H9 (cell line): ENCODE results near the gene MCAM. TPM values are rescaled to one million over a fixed set of nuclear protein-coding genes. Genes with fewer than 3 reads are reported as not detected.

Source experiments
- DNase-seq: peaks from one replicate; pipeline ENCODE4 v3.0.0-alpha.2; 2017
- H2AFZ ChIP-seq: one replicate; pipeline ENCODE4 v1.6.1; 2013; ENCODE audit warnings: mild to moderate bottlenecking, low read length, control low read depth, moderate library complexity
- H2AK5ac ChIP-seq: 2 replicates; pipeline ENCODE4 v1.6.1; 2013; ENCODE audit warnings: low read length, control low read depth, mixed read lengths; ENCODE audit not compliant: insufficient read length
- H2BK120ac ChIP-seq: one replicate; pipeline ENCODE4 v1.6.1; 2013; ENCODE audit warnings: low read depth, mild to moderate bottlenecking, low read length, control low read depth, inconsistent platforms; ENCODE audit not compliant: poor library complexity, severe bottlenecking
- H2BK12ac ChIP-seq: 2 replicates; pipeline ENCODE4 v1.6.1; 2013; ENCODE audit warnings: low read length, control low read depth, mixed read lengths, low read depth; ENCODE audit not compliant: insufficient read length
- H2BK15ac ChIP-seq: 2 replicates; pipeline ENCODE4 v1.6.1; 2013; ENCODE audit warnings: low read depth, low read length, control low read depth
- H2BK20ac ChIP-seq: one replicate; pipeline ENCODE4 v1.6.1; 2013; ENCODE audit warnings: low read depth, mild to moderate bottlenecking, low read length, control low read depth, inconsistent platforms; ENCODE audit not compliant: poor library complexity, severe bottlenecking
- H2BK5ac ChIP-seq: 2 replicates; pipeline ENCODE4 v1.6.1; 2013; ENCODE audit warnings: low read length, control low read depth, mixed read lengths; ENCODE audit not compliant: insufficient read length
- H3K14ac ChIP-seq: 2 replicates; pipeline ENCODE4 v1.6.1; 2013; ENCODE audit warnings: low read length, control low read depth; ENCODE audit not compliant: insufficient read depth
- H3K18ac ChIP-seq: 2 replicates; pipeline ENCODE4 v1.6.1; 2013; ENCODE audit warnings: low read depth, mild to moderate bottlenecking, mixed read lengths, low read length, control low read depth; ENCODE audit not compliant: insufficient read length
- H3K23ac ChIP-seq: 2 replicates; pipeline ENCODE4 v1.6.1; 2013; ENCODE audit warnings: low read length, control low read depth, mixed read lengths, low read depth; ENCODE audit not compliant: insufficient read length
- H3K23me2 ChIP-seq: 2 replicates; pipeline ENCODE4 v1.6.1; 2013; ENCODE audit warnings: low read depth, mild to moderate bottlenecking, mixed read lengths, low read length, control low read depth; ENCODE audit not compliant: insufficient read length, poor library complexity, severe bottlenecking
- H3K27ac ChIP-seq: 2 replicates; pipeline ENCODE4 v1.5.1; 2013; ENCODE audit warnings: low read length, control low read depth, mixed read lengths, low read depth; ENCODE audit not compliant: insufficient read length
- H3K27me3 ChIP-seq: 2 replicates; pipeline ENCODE4 v1.6.1; 2013; ENCODE audit warnings: low read length, control low read depth, inconsistent platforms; ENCODE audit not compliant: insufficient read depth
- H3K4ac ChIP-seq: 2 replicates; pipeline ENCODE4 v1.6.1; 2013; ENCODE audit warnings: low read depth, mild to moderate bottlenecking, control low read depth, inconsistent platforms, low read length, moderate library complexity
- H3K4me1 ChIP-seq: 2 replicates; pipeline ENCODE4 v1.6.1; 2013; ENCODE audit warnings: low read length, control low read depth, inconsistent platforms; ENCODE audit not compliant: insufficient read depth
- H3K4me2 ChIP-seq: 2 replicates; pipeline ENCODE4 v1.6.1; 2013; ENCODE audit warnings: low read length, control low read depth, mixed read lengths; ENCODE audit not compliant: insufficient read length, insufficient read depth
- H3K56ac ChIP-seq: 2 replicates; pipeline ENCODE4 v1.6.1; 2013; ENCODE audit warnings: low read depth, mild to moderate bottlenecking, mixed read lengths, low read length, control low read depth; ENCODE audit not compliant: insufficient read length
- H3K79me1 ChIP-seq: 2 replicates; pipeline ENCODE4 v1.6.1; 2013; ENCODE audit warnings: low read depth, mild to moderate bottlenecking, moderate library complexity, low read length, control low read depth, inconsistent platforms; ENCODE audit not compliant: insufficient read depth, poor library complexity, severe bottlenecking
- H3K79me2 ChIP-seq: 2 replicates; pipeline ENCODE4 v1.6.1; 2013; ENCODE audit warnings: low read length, control low read depth, inconsistent platforms; ENCODE audit not compliant: insufficient read depth
- H3K9ac ChIP-seq: 2 replicates; pipeline ENCODE4 v1.6.1; 2013; ENCODE audit warnings: low read length, control low read depth, mixed read lengths; ENCODE audit not compliant: insufficient read length; ENCODE audit errors: extremely low read depth
- H3K9me3 ChIP-seq: one replicate; pipeline ENCODE4 v1.6.1; 2013; ENCODE audit warnings: low read depth, low read length, inconsistent platforms; ENCODE audit not compliant: control insufficient read depth
- H3T11ph ChIP-seq: one replicate; pipeline ENCODE4 v1.6.1; 2013; ENCODE audit warnings: mild to moderate bottlenecking, low read length, control low read depth, inconsistent platforms
- H4K20me1 ChIP-seq: one replicate; pipeline ENCODE4 v1.6.1; 2013; ENCODE audit not compliant: control insufficient read depth, insufficient read length, insufficient read depth
- H4K5ac ChIP-seq: 2 replicates; pipeline ENCODE4 v1.6.1; 2013; ENCODE audit warnings: low read depth, mild to moderate bottlenecking, mixed read lengths, low read length, control low read depth; ENCODE audit not compliant: insufficient read length
- H4K8ac ChIP-seq: replicated peaks from 2 replicates; pipeline ENCODE4 v1.6.1; 2013; ENCODE audit warnings: low read length, control low read depth, mixed read lengths, low read depth; ENCODE audit not compliant: insufficient read length
- H4K91ac ChIP-seq: 2 replicates; pipeline ENCODE4 v1.6.1; 2013; ENCODE audit warnings: low read depth, mild to moderate bottlenecking, moderate library complexity, mixed read lengths, low read length, control low read depth; ENCODE audit not compliant: insufficient read length
- H3K27ac Mint-ChIP-seq, 3 experiments: 2 replicates in 2 of 3; 3 replicates in 1 of 3; pipeline ENCODE4 v1.8.0; 2020 to 2021; ENCODE audit warnings: mixed read lengths in 3 of 3, mild to moderate bottlenecking in 1 of 3, moderate library complexity in 1 of 3
- H3K27me3 Mint-ChIP-seq: 2 replicates; pipeline ENCODE4 v1.8.0; 2021; ENCODE audit warnings: low read depth, mild to moderate bottlenecking, moderate library complexity, mixed read lengths
- H3K36me3 Mint-ChIP-seq, 3 experiments: 2 replicates in 2 of 3; 3 replicates in 1 of 3; pipeline ENCODE4 v1.8.0; 2020 to 2021; ENCODE audit warnings: low read depth in 3 of 3, mixed read lengths in 3 of 3; ENCODE audit not compliant: insufficient read depth in 1 of 3
- H3K4me1 Mint-ChIP-seq, 2 experiments: 2 replicates each; pipeline ENCODE4 v1.8.0; 2020; ENCODE audit warnings: mixed read lengths in 2 of 2
- H3K4me3 Mint-ChIP-seq, 2 experiments: 2 replicates in 1 of 2; 3 replicates in 1 of 2; pipeline ENCODE4 v1.8.0; 2020 to 2021; ENCODE audit warnings: mild to moderate bottlenecking in 2 of 2, mixed read lengths in 2 of 2, moderate library complexity in 1 of 2
- H3K9me3 Mint-ChIP-seq, 2 experiments: 2 replicates in 1 of 2; 3 replicates in 1 of 2; pipeline ENCODE4 v1.8.0; 2020; ENCODE audit warnings: mild to moderate bottlenecking in 2 of 2, mixed read lengths in 2 of 2, moderate library complexity in 1 of 2
- CTCF ChIP-seq: fragments of 200-600 bp; sonication (generic); conservative IDR thresholded peaks from 3 replicates; pipeline ENCODE4 v1.8.0; 2021; ENCODE audit warnings: antibody characterized with exemption, mild to moderate bottlenecking
- WGBS: extraction: QIAGEN DNeasy Blood & Tissue Kit; methylation state at CpG from one replicate; pipeline ENCODE4 v1.1.7; 2013; ENCODE audit warnings: missing lambda C conversion rate, low lambda C conversion rate, mixed read lengths; ENCODE audit not compliant: insufficient read length; ENCODE audit errors: extremely low coverage; 5-methylcytosine and 5-hydroxymethylcytosine counted together
- total RNA-seq: library from RNA; stranded (reverse); gene quantifications from 2 replicates; pipeline ENCODE4 v1.2.1, GENCODE V29; 2021

Gene MCAM
- total RNA-seq, 1 experiment from 2014 or later = 21.5 TPM

DNA sequence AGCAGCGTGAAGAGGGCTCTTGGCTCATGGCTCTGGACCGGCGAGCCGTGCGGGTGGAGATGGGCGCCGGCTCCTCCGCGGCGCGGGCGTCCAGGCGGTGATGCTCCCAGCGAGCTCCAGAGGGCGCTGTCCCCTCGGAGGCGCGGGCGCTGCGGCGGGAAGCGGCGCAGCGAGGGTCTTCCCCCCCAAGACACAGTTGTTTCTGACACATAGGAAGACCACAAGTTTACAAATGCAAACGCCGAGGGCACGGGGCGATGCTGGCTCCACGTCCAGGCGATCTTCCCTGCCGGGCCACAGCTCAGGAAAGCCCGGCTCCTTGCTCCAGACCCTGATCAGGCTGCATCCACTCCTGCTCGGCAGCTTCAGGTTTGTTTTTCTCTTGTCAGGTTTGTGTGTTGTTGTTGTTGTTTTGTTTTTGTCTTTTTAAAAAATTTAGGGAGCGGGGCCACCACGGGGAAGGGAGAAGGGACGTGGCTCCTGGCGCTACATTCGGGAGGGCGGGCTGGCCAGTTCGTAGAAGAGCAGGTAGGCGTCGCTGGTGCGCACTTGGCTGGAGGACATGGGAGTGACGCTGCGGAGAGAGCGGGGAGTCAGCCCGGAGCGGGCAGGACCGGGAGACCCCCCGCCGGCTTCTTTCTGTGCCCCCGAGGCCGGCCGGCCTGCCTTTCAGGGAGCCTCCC is 39.6 kb upstream of the MCAM start:
- Histone ChIP-seq H2AFZ (no peak overlapping the region), H3K4ac (no peak overlapping the region), H3K56ac (no peak overlapping the region), H3K23ac (no peak overlapping the region), H4K91ac (no peak overlapping the region), H3K79me2 (no peaks in the 10 kb centered on the region), H2BK15ac (no peak overlapping the region), H4K5ac (no peak overlapping the region), H3K27me3 (no peaks in the 10 kb centered on the region), H3K9me3 (no peaks in the 10 kb centered on the region), H2AK5ac (no peak overlapping the region), H3K4me2 (peak overlapping the region; percentile 65), H4K8ac (no peak overlapping the region), H2BK12ac (no peak overlapping the region), H3K18ac (peak overlapping the region; percentile 21), H2BK20ac (no peak overlapping the region), H2BK5ac (no peak overlapping the region), H3K79me1 (no peaks in the 10 kb centered on the region), H3K9ac (peak overlapping the region; percentile 27), H4K20me1 (peaks cover 4% of the 10 kb centered on the region), H3K27ac (no peak overlapping the region), H3K23me2 (peaks cover 6% of the 10 kb centered on the region), H3K4me1 (peaks cover 3% of the 10 kb centered on the region), H3T11ph (no peak overlapping the region), H3K14ac (peak overlapping the region; percentile 44; the same call in 1 of the 2 replicates), H2BK120ac (no peak overlapping the region)
- peak; percentile 90 for DNase-seq
- peak overlapping the region in 2 of 3 experiments; percentile 42 to 88; a peak in 3 of 7 replicates for H3K27ac Mint-ChIP-seq
- peak; percentile 97 for TF ChIP-seq CTCF
- no CpG with 5 or more reads among the region's 54 CpGs for WGBS
- peaks cover 50% of the 10 kb centered on the region for H3K27me3 Mint-ChIP-seq
- peaks cover 32 to 35% of the 10 kb centered on the region in 2 experiments for H3K4me1 Mint-ChIP-seq
- no peaks in the 10 kb centered on the region for H3K9me3 Mint-ChIP-seq
- H3K36me3 Mint-ChIP-seq = peaks cover 13 to 27% (median 24%) of the 10 kb centered on the region in 3 experiments; a peak in 6 of 7 replicates
- peak overlapping the region; percentile 71 to 83 for H3K4me3 Mint-ChIP-seq
